WERI-Rb-1 (cell line): Measurements from ENCODE around the gene PGM2L1.

Experiments
- DNase-seq: peaks from one replicate; pipeline ENCODE4 v3.0.0-alpha.2; 2020
- H3K27ac ChIP-seq: fragments of 250-450 bp; sonication (Bioruptor Pico); 2 replicates; pipeline ENCODE4 v1.5.1; 2020; ENCODE audit warnings: mild to moderate bottlenecking, moderate library complexity
- H3K27me3 ChIP-seq: fragments of 250-450 bp; sonication (Bioruptor Pico); 2 replicates; pipeline ENCODE4 v1.5.1; 2021; ENCODE audit warnings: mild to moderate bottlenecking, low read depth, moderate library complexity; ENCODE audit not compliant: insufficient read depth, severe bottlenecking
- H3K36me3 ChIP-seq: fragments of 250-450 bp; sonication (Bioruptor Pico); 2 replicates; pipeline ENCODE4 v1.5.1; 2020; ENCODE audit warnings: mild to moderate bottlenecking, moderate library complexity
- H3K4me3 ChIP-seq: 2 replicates; pipeline ENCODE4 v1.5.1; 2011; ENCODE audit warnings: low read depth, mild to moderate bottlenecking, control low read depth, low read length
- H3K9me3 ChIP-seq: fragments of 250-450 bp; sonication (Bioruptor Pico); 2 replicates; pipeline ENCODE4 v1.5.1; 2021; ENCODE audit warnings: mild to moderate bottlenecking, moderate library complexity; ENCODE audit not compliant: severe bottlenecking
- CTCF ChIP-seq: IDR thresholded peaks from 2 replicates; pipeline ENCODE4 v1.5.1; 2011; ENCODE audit warnings: low read depth, mild to moderate bottlenecking, control low read depth, inconsistent platforms, low read length

PGM2L1 gene

GRCh38 chr11:74442636-74443035, 44.4 kb upstream of the PGM2L1 start:
- Histone ChIP-seq H3K4me3 (no peak overlapping the region), H3K9me3 (no peaks in the 10 kb centered on the region), H3K27me3 (no peaks in the 10 kb centered on the region), H3K36me3 (no peaks in the 10 kb centered on the region), H3K27ac (no peak overlapping the region)
- no peak for DNase-seq
- TF ChIP-seq CTCF = no peak

GRCh38 chr11:74438681-74439080, 40.4 kb upstream of the PGM2L1 start:
- DNase-seq = no peak
- H3K4me3 ChIP-seq = no peak overlapping the region
- no peak overlapping the region for H3K27ac ChIP-seq
- TF ChIP-seq CTCF = no peak
- no peaks in the 10 kb centered on the region for H3K36me3 ChIP-seq
- no peaks in the 10 kb centered on the region for H3K9me3 ChIP-seq
- no peaks in the 10 kb centered on the region for H3K27me3 ChIP-seq

GRCh38 chr11:74437441-74438042, 39.3 kb upstream of the PGM2L1 start:
- H3K9me3 ChIP-seq = no peaks in the 10 kb centered on the region
- no peak for DNase-seq

DNA sequence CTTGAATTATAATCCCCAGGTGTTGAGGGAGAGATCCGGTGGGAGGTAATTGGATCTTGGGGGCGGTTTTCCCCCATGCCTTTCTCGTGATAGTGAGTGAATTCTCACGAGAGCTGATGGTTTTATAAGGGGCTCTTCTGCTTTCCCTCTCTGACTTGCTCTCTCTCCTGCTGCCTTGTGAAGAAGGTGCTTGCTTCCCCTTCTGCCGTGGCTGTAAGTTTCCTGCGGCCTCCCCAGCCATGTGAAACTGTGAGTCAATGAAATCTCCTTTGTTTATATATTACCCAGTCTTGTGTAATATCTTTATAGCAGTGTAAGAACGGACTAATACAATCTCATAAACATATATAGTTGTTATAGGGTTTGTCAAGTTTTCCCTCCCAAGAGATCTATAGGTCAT, 36.3 kb upstream of the PGM2L1 start:
- H3K9me3 ChIP-seq = no peaks in the 10 kb centered on the region
- H3K4me3 ChIP-seq = no peak overlapping the region
- no peak overlapping the region for H3K27ac ChIP-seq
- DNase-seq = no peak
- H3K27me3 ChIP-seq = no peaks in the 10 kb centered on the region
- TF ChIP-seq CTCF = no peak
- H3K36me3 ChIP-seq = no peaks in the 10 kb centered on the region

More at GRCh38 chr11:74437441-74438042, 39.3 kb upstream of the PGM2L1 start:
- no peak overlapping the region for H3K27ac ChIP-seq
- TF ChIP-seq CTCF = no peak
- no peaks in the 10 kb centered on the region for H3K36me3 ChIP-seq
- H3K4me3 ChIP-seq = no peak overlapping the region
- H3K27me3 ChIP-seq = no peaks in the 10 kb centered on the region

- Histone ChIP-seq H3K27me3 (no peaks in the 10 kb centered on the region), H3K9me3 (no peaks in the 10 kb centered on the region), H3K36me3 (no peaks in the 10 kb centered on the region), H3K4me3 (no peak overlapping the region), H3K27ac (no peak overlapping the region)
- DNase-seq = no peak
- no peak for TF ChIP-seq CTCF
Measured at GRCh38 chr11:74429205-74429604, 31.0 kb upstream of the PGM2L1 start.

GRCh38 chr11:74427384-74427886, 29.2 kb upstream of the PGM2L1 start:
- no peaks in the 10 kb centered on the region for H3K9me3 ChIP-seq
- H3K36me3 ChIP-seq = no peaks in the 10 kb centered on the region
- H3K27ac ChIP-seq = no peak overlapping the region
- no peak overlapping the region for H3K4me3 ChIP-seq
- DNase-seq = no peak
- no peak for TF ChIP-seq CTCF
- H3K27me3 ChIP-seq = no peaks in the 10 kb centered on the region
